ENCODE measurements around the gene MYL12B. TPM values are rescaled to one million over a fixed set of nuclear protein-coding genes. Genes with fewer than 3 reads are reported as not detected.
A peak's percentile ranks its signal among the peaks of the same experiment; 100 is the strongest.

The MYL12B gene
- total RNA-seq, 1 experiment from 2014 or later = 166 TPM

GRCh38 chr18:3216987-3217386 lies 44.9 kb upstream of the MYL12B start:
- Histone ChIP-seq H3K9me3 (ENCODE audit: control insufficient read depth, low read depth, low read length) (no peaks in the 10 kb centered on the region), H4K5ac (ENCODE audit: insufficient read length, low read depth, low read length) (no peak overlapping the region), H3T11ph (ENCODE audit: low read length) (no peak overlapping the region), H3K18ac (ENCODE audit: insufficient read length, low read depth, low read length) (no peak overlapping the region), H3K27me3 (ENCODE audit: insufficient read depth, low read length) (no peaks in the 10 kb centered on the region), H3K4me1 (ENCODE audit: insufficient read depth, low read length) (peaks cover 2% of the 10 kb centered on the region; the same call in 1 of the 2 replicates), H3K4ac (ENCODE audit: low read depth, low read length) (no peak overlapping the region), H4K8ac (replicated peaks; ENCODE audit: insufficient read length, low read depth, low read length) (no peak overlapping the region), H2BK12ac (ENCODE audit: insufficient read length, low read depth, low read length) (no peak overlapping the region), H2BK120ac (ENCODE audit: low read depth, low read length, poor library complexity, severe bottlenecking) (no peak overlapping the region), H3K79me2 (ENCODE audit: insufficient read depth, low read length) (no peaks in the 10 kb centered on the region), H3K23ac (ENCODE audit: insufficient read length, low read depth, low read length) (no peak overlapping the region), H3K14ac (ENCODE audit: insufficient read depth, low read length) (no peak overlapping the region), H4K91ac (ENCODE audit: insufficient read length, low read depth, low read length) (no peak overlapping the region), H4K20me1 (ENCODE audit: control insufficient read depth, insufficient read depth, insufficient read length) (no peaks in the 10 kb centered on the region), H3K9ac (ENCODE audit: extremely low read depth, insufficient read length, low read length) (no peak overlapping the region), H3K4me2 (ENCODE audit: insufficient read depth, insufficient read length, low read length) (no peak overlapping the region), H3K56ac (ENCODE audit: insufficient read length, low read depth, low read length) (no peak overlapping the region), H2AFZ (ENCODE audit: low read length) (no peak overlapping the region), H2BK15ac (ENCODE audit: low read depth, low read length) (no peak overlapping the region), H3K27ac (ENCODE audit: insufficient read length, low read depth, low read length) (no peak overlapping the region), H2BK5ac (ENCODE audit: insufficient read length, low read length) (no peak overlapping the region), H2BK20ac (ENCODE audit: low read depth, low read length, poor library complexity, severe bottlenecking) (no peak overlapping the region), H3K23me2 (ENCODE audit: insufficient read length, low read depth, low read length, poor library complexity, severe bottlenecking) (no peaks in the 10 kb centered on the region), H3K79me1 (ENCODE audit: insufficient read depth, low read depth, low read length, poor library complexity, severe bottlenecking) (no peaks in the 10 kb centered on the region), H2AK5ac (ENCODE audit: insufficient read length, low read length) (no peak overlapping the region)
- no peak for TF ChIP-seq CTCF (conservative IDR thresholded peaks at IDR 0.05)
- H3K4me3 Mint-ChIP-seq = no peak overlapping the region
- peak overlapping the region in 1 of 3 experiments; percentile 17; a peak in 1 of 7 replicates for H3K27ac Mint-ChIP-seq
- no CpG with 5 or more reads among the region's 5 CpGs for WGBS (ENCODE audit: extremely low coverage, insufficient read length, low lambda C conversion rate)
- no peaks in the 10 kb centered on the region for H3K27me3 Mint-ChIP-seq (ENCODE audit: low read depth)
- DNase-seq = no peak
- peaks cover 10 to 18% of the 10 kb centered on the region in 2 experiments for H3K4me1 Mint-ChIP-seq
- no peaks in the 10 kb centered on the region for H3K36me3 Mint-ChIP-seq (ENCODE audit: insufficient read depth in 1 of 3, low read depth in 3 of 3)
- no peaks in the 10 kb centered on the region for H3K9me3 Mint-ChIP-seq

Data from H9 (cell line).